RPMI8226 (cell line): ENCODE data around the gene IL3RA.
"Not testable (repeated sequence)": the region's sequence is repeated elsewhere in the genome, so short reads cannot be mapped to it uniquely, and the experiment has no call there.

Experiments
- DNase-seq: peaks from one replicate; pipeline ENCODE4 v3.0.0-alpha.2; 2015

IL3RA gene

GRCh38 chrX:1400742-1401471 is 64.3 kb downstream of the IL3RA start:
- no peak for DNase-seq

DNA sequence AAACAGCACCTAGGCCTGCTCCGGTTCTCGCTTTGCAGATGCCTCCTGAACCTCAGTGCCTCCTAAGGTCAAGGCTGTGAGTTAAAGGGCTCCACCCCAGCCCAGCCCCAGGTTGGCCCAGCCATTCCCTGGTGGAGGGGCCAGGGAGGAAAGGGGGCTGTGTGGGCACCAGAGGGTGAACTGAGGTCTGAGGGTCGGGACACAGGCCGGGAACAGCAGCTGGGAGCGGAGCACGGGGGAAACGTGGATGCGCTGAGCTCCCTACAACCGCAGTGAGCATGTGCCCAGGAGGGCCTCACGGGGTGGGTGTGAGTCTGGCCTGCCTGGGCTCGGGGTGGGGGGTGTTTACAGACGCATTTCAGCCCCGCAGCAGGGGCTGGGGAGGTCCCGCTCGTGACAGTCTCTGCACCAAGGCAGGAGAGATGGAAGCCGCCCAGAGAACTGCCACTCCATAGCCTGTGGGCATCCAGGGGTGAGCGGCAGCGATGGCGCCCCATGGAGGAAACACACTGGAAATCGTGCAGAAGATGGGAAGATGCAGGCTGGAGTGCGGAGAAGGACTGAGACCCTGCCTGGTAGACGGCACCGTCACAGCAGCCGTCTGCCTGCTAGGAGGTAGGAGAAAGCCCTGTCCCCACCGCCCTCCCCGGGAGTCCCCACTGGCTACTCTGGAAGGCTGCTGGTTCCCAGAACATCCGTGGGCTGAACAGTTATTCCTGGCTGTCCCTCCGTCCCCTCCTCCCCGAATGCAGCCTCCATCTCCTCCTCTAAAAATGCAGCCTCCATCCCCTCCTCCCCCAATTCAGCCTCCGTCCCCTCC is 65.2 kb downstream of the IL3RA start:
- no peak for DNase-seq

- DNase-seq = no peak
Measured at GRCh38 chrX:1403228-1403627, 66.6 kb downstream of the IL3RA start.

GRCh38 chrX:1403867-1404266 is 67.3 kb downstream of the IL3RA start:
- not testable (repeated sequence) for DNase-seq

GRCh38 chrX:1405769-1406168 is 69.2 kb downstream of the IL3RA start:
- not testable (repeated sequence) for DNase-seq

- no peak for DNase-seq
Measured at GRCh38 chrX:1407035-1407434, 70.5 kb downstream of the IL3RA start.

GRCh38 chrX:1411326-1411725 is 74.7 kb downstream of the IL3RA start:
- no peak for DNase-seq

GRCh38 chrX:1412551-1413161 is 76.1 kb downstream of the IL3RA start:
- no peak for DNase-seq

GRCh38 chrX:1416327-1416784 is 79.8 kb downstream of the IL3RA start:
- DNase-seq = no peak

DNA sequence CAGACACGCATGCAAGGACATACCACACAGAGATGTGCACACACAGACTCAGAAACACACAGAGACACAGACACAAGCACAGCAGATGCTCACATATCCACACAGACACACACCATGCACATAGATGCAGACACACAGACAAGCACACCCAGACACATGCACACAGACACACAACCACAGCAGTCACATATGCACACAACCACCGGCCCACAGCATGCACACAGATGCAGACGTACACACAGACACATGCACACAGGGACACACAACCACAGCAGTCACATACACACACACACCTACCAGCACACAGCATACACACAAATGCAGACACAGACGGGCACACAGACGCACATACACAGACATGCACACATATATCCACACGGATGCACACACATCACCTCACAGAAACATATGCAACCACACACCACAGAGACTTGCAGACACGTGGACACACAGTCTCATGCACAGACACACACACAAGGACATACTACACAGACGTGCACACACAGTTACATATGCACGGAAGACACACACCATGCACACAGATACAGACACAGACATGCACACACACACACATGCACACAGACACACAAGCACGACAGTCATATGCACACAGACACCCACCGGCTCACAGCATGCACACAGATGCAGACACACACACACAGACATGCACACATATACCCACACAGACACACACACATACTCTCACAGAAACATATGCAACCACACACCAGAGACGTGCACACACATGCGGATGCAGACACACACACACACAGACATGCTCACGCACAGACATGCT is 80.6 kb downstream of the IL3RA start:
- DNase-seq = no peak

- DNase-seq = no peak
Measured at GRCh38 chrX:1417921-1418771, 81.6 kb downstream of the IL3RA start.

DNA sequence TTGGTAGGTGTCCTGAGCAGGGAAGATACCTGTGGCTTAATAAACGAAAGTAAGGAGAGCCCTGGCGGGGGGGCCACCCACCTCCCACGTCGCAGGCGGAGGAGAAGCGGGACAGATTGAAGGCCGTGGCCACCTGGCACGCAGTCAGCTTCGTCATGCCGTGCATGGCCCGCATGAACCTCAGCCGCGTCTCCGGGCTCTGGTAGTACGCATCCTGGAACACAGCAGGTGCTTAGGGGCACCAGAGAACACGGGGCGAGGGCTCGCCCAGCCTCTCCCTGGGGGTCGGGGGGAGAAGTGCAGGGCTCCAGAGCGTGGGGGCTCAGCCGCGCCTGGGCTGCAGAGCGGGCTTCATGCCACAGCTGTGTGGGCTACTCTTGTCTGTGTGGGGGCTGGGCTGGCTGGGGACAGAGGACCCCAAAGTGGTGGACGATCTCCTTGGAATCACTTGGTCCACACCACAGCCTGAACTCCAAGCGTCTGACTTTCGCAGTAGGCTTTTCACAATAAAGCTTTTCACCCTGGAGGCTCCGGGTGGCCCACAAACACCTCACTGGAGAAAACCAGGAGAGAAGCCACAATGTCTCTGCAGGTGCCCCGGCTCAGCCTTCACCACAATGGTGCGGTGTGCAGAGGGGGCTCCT is 82.4 kb downstream of the IL3RA start:
- no peak for DNase-seq

DNA sequence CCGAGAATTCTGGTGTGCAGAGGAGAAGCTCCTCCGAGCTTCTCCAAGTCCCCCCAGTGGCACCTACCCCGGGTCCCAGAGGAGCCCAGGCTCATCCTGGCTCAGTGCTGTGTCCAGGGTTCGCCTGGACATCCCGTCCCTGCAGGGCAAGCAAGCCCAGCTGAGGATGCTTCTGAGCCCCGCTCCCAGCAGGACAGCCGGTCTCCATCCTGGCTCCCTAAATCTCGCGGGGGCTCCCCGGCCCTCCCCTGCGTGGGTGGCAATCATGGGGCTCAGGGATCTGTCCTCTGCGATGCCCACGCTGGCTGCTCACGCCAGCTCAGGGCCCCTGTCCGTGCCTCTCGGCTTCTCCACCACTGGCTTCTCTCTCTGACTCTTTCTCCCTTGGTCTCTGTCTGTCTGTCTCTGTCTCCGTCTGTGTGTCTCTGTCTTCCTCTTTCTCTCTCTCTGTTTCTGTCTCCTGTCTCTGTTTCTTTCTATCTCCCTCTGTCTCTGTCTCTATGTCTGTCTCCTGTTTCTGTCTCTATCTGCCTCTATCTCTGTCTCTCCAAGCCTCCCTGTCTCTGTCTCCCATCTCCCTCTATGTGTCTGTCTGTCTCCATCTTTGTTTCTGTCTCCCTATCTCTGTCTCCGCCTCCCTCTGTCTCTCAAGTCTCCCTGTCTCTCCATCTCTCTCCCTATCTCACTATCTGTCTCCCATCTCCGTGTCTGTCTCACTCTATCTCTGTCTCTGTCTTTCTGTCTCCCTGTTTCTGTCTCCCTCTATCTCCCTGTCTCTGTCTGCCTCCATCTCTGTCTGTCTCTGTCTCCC is 83.2 kb downstream of the IL3RA start:
- no peak for DNase-seq

- no peak for DNase-seq
Measured at GRCh38 chrX:1420371-1420770, 83.8 kb downstream of the IL3RA start.

DNA sequence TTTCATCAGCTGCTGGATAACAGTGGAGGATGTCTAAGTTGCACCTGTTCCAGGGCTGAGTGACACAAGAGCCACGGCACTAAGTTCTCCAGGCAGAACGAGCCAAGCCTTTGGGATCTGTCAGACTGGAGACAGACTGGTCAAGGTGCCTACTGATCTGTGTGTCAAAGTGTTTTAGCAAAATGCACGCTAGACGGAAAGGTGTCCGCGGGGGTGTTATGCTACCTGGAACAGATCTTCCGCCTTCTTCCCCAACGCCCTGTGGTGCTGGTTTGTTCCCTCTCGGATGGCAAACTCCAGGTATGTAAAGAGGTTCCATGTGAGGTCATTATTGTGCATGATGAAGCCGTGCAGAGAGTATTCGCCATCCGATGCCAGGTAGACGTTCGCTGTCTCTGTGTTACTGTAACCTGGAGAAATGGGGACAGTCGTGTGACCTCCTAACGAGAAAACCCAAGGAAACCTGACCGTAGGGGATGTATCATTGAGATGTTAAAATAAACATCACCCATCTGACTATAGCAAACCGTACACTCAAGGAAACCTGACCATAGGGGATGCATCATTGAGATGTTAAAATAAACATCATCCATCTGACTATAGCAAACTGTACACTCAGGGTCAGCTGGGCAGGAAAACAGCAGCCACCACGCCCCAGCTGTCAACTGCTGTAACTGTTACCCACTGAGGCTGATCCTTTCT is 85.0 kb downstream of the IL3RA start:
- no peak for DNase-seq

- no peak for DNase-seq
Measured at GRCh38 chrX:1422135-1422465, 85.5 kb downstream of the IL3RA start.

DNA sequence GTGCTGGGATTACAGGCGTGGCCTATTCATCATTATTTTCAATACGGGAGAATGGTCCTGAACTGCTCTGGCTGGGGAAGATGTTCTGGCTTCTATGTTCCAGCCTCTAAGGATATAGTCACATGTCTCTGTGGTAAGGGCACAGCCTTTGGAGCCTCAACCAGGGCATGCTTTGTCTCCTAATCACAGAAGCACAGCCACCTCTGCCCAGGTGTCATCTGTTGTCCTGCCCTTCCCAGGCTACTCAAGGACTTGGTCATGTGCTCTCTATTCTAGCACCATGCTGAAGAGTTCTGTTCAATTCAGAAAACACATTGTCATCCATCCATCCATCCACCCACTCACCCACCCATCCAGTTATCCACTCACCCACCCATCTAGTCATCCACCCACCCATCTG is 86.6 kb downstream of the IL3RA start:
- no peak for DNase-seq

DNA sequence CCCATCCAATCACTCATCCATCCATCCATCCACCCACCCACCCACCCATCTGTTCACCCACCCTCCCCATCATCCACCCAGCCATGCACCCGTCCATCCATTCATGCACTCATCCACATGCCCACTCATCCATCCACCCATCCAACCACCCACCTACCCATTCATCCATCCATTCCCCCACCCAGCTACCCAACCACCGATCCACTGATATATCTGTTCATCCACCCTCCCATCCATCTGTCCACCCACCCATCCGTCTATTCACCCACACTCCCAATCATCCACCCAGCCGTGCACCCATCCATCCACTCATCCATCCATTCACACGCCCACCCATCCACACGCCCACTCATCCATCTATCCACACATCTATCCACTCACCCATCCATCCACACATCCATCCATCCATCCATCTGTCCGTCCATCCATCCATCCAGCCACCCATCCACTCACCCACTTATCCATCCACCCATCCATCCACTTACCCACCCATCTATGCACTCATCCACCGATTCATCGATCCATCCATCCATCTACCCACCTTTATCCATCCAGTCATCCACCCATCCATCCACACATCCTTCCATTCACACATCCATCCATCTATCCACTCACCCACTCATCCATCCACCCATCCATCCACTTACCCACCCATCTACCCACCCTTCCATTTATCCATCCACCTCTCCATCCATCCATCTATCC is 87.7 kb downstream of the IL3RA start:
- DNase-seq = no peak

DNA sequence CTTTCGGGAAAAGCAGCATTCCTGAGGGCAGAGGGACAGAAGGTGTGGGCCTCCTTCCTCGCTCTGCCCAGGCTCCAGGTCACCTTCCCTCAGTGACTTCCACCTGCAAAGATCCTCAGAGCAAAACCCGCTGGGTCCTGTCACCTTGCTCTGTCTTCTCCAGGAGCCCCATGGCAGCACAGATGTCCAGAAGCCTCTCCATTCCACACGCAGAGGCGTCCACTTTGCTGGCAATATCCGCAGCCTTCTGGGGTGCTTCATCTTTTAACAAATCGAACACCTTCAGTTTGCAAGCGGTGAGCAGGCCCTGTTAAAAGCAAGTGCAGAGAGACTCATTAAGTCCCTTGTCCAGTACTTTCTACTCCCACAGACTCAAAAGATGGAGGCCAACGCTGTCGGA is 88.8 kb downstream of the IL3RA start:
- no peak for DNase-seq
